Neural progenitor cell (in vitro differentiated cells): Measurements from ENCODE around the gene KCP. TPM values are rescaled to one million over a fixed set of nuclear protein-coding genes. Genes with fewer than 3 reads are reported as not detected.

Source experiments
- DNase-seq: peaks from one replicate; pipeline ENCODE4 v3.0.0-alpha.2; 2016; ENCODE audit warnings: low spot score
- H2AFZ ChIP-seq: fragments of 200-600 bp; sonication (generic); replicated peaks from 2 replicates; pipeline ENCODE4 v1.6.1; 2016; ENCODE audit warnings: antibody characterized with exemption
- H3F3A ChIP-seq: fragments of 200-600 bp; sonication (generic); 2 replicates; pipeline ENCODE4 v1.6.1; 2016; ENCODE audit warnings: antibody characterized with exemption, low read depth
- H3K27ac ChIP-seq: fragments of 200-600 bp; sonication (generic); 2 replicates; pipeline ENCODE4 v1.5.1; 2016; ENCODE audit warnings: mild to moderate bottlenecking
- H3K27me3 ChIP-seq: fragments of 200-600 bp; sonication (generic); 2 replicates; pipeline ENCODE4 v1.6.1; 2016; ENCODE audit warnings: mild to moderate bottlenecking, moderate library complexity
- H3K36me3 ChIP-seq: fragments of 200-600 bp; sonication (generic); 2 replicates; pipeline ENCODE4 v1.5.1; 2016
- H3K4me1 ChIP-seq: fragments of 200-600 bp; sonication (generic); 2 replicates; pipeline ENCODE4 v1.6.1; 2016; ENCODE audit warnings: mixed run types
- H3K4me2 ChIP-seq: fragments of 200-600 bp; sonication (generic); 2 replicates; pipeline ENCODE4 v1.6.1; 2016
- H3K4me3 ChIP-seq: fragments of 200-600 bp; sonication (generic); 2 replicates; pipeline ENCODE4 v1.5.1; 2016
- H3K79me2 ChIP-seq: fragments of 200-600 bp; sonication (generic); 2 replicates; pipeline ENCODE4 v1.6.1; 2016; ENCODE audit warnings: low read depth
- H3K9ac ChIP-seq: fragments of 200-600 bp; sonication (generic); 2 replicates; pipeline ENCODE4 v1.6.1; 2016
- H3K9me3 ChIP-seq: fragments of 200-600 bp; sonication (generic); 2 replicates; pipeline ENCODE4 v1.5.1; 2016; ENCODE audit warnings: low read depth
- H4K20me1 ChIP-seq: fragments of 200-600 bp; sonication (generic); 2 replicates; pipeline ENCODE4 v1.6.1; 2016; ENCODE audit warnings: low read depth
- H3K27ac Mint-ChIP-seq: 3 replicates; pipeline ENCODE4 v1.8.0; 2021; ENCODE audit warnings: mixed read lengths
- H3K27me3 Mint-ChIP-seq: 2 replicates; pipeline ENCODE4 v1.8.0; 2022; ENCODE audit warnings: low read depth, mild to moderate bottlenecking, inconsistent platforms, moderate library complexity, mixed read lengths; ENCODE audit not compliant: insufficient read depth
- H3K36me3 Mint-ChIP-seq: 3 replicates; pipeline ENCODE4 v1.8.0; 2021; ENCODE audit warnings: mixed read lengths
- H3K4me1 Mint-ChIP-seq: 3 replicates; pipeline ENCODE4 v1.8.0; 2021; ENCODE audit warnings: mixed read lengths
- H3K4me3 Mint-ChIP-seq: 3 replicates; pipeline ENCODE4 v1.8.0; 2021; ENCODE audit warnings: mild to moderate bottlenecking, moderate library complexity, mixed read lengths
- H3K9me3 Mint-ChIP-seq: 3 replicates; pipeline ENCODE4 v1.8.0; 2020; ENCODE audit warnings: mixed read lengths
- CTCF ChIP-seq: fragments of 200-600 bp; sonication (generic); IDR thresholded peaks from 2 replicates; pipeline ENCODE4 v1.5.1; 2017; ENCODE audit warnings: antibody characterized with exemption, mild to moderate bottlenecking
- EZH2 ChIP-seq: fragments of 200-600 bp; sonication (generic); IDR thresholded peaks from 2 replicates; pipeline ENCODE4 v1.6.1; 2017; ENCODE audit warnings: antibody characterized with exemption, mild to moderate bottlenecking, moderate library complexity
- EZH2phosphoT487 ChIP-seq: fragments of 200-600 bp; sonication (generic); IDR thresholded peaks from 2 replicates; pipeline ENCODE4 v1.6.1; 2017; ENCODE audit warnings: antibody characterized with exemption
- total RNA-seq: library from RNA; depleted of rRNA; stranded (reverse); fragments of >200 nt; gene quantifications from 2 replicates; pipeline ENCODE4 v1.2.3, GENCODE V29; 2015; ENCODE audit warnings: low replicate concordance

KCP gene
- total RNA-seq, 1 donor from 2014 or later, result 0.06 TPM

- Histone ChIP-seq H3K4me1 (no peaks in the 10 kb centered on the region), H3K4me2 (no peak overlapping the region), H3K9ac (no peak overlapping the region), H3K9me3 (no peaks in the 10 kb centered on the region), H4K20me1 (no peaks in the 10 kb centered on the region), H3K4me3 (no peak overlapping the region), H3K27me3 (no peaks in the 10 kb centered on the region), H3K27ac (no peak overlapping the region), H3K36me3 (no peaks in the 10 kb centered on the region), H3K79me2 (no peaks in the 10 kb centered on the region), H3F3A (no peaks in the 10 kb centered on the region), H2AFZ (no peak overlapping the region)
- Mint-ChIP-seq H3K27ac (no peak overlapping the region), H3K36me3 (no peaks in the 10 kb centered on the region), H3K4me3 (no peak overlapping the region), H3K4me1 (no peaks in the 10 kb centered on the region), H3K27me3 (peaks cover 4% of the 10 kb centered on the region), H3K9me3 (no peaks in the 10 kb centered on the region)
- DNase-seq, result no peak
- no peak for TF ChIP-seq EZH2phosphoT487
- TF ChIP-seq CTCF, result no peak
- no peak for TF ChIP-seq EZH2
Observed at GRCh38 chr7:128849804-128850490, 60.6 kb downstream of the KCP start.

GRCh38 chr7:128849156-128849515 is 61.4 kb downstream of the KCP start:
- no peaks in the 10 kb centered on the region for H3K9me3 ChIP-seq
- no peak overlapping the region for H3K27ac Mint-ChIP-seq
- no peaks in the 10 kb centered on the region for H3K4me1 Mint-ChIP-seq
- H3K4me3 ChIP-seq, result no peak overlapping the region
- H3K9me3 Mint-ChIP-seq, result no peaks in the 10 kb centered on the region
- H3K79me2 ChIP-seq, result no peaks in the 10 kb centered on the region
- no peak overlapping the region for H3K27ac ChIP-seq
- no peaks in the 10 kb centered on the region for H3K36me3 ChIP-seq
- TF ChIP-seq EZH2 (no peak), CTCF (no peak), EZH2phosphoT487 (no peak)
- H3K4me2 ChIP-seq, result no peak overlapping the region
- H4K20me1 ChIP-seq, result no peaks in the 10 kb centered on the region
- H3K27me3 Mint-ChIP-seq, result peaks cover 4% of the 10 kb centered on the region
- H3K9ac ChIP-seq, result no peak overlapping the region
- no peak overlapping the region for H2AFZ ChIP-seq
- H3K4me1 ChIP-seq, result no peaks in the 10 kb centered on the region
- no peaks in the 10 kb centered on the region for H3K27me3 ChIP-seq
- no peak overlapping the region for H3K4me3 Mint-ChIP-seq
- DNase-seq, result no peak
- H3K36me3 Mint-ChIP-seq, result peaks cover 2% of the 10 kb centered on the region
- H3F3A ChIP-seq, result no peaks in the 10 kb centered on the region

- Histone ChIP-seq H4K20me1 (no peaks in the 10 kb centered on the region), H3K4me2 (no peak overlapping the region), H3F3A (no peaks in the 10 kb centered on the region), H3K79me2 (no peaks in the 10 kb centered on the region), H3K36me3 (no peaks in the 10 kb centered on the region), H3K4me3 (no peak overlapping the region), H3K27ac (no peak overlapping the region), H3K9ac (no peak overlapping the region), H2AFZ (no peak overlapping the region), H3K27me3 (no peaks in the 10 kb centered on the region), H3K4me1 (no peaks in the 10 kb centered on the region), H3K9me3 (no peaks in the 10 kb centered on the region)
- no peaks in the 10 kb centered on the region for H3K4me1 Mint-ChIP-seq
- peaks cover 2% of the 10 kb centered on the region for H3K36me3 Mint-ChIP-seq
- peak overlapping the region; percentile 54 for H3K27ac Mint-ChIP-seq
- no peak overlapping the region for H3K4me3 Mint-ChIP-seq
- H3K9me3 Mint-ChIP-seq, result no peaks in the 10 kb centered on the region
- TF ChIP-seq CTCF (no peak), EZH2 (no peak), EZH2phosphoT487 (no peak)
- peaks cover 4% of the 10 kb centered on the region for H3K27me3 Mint-ChIP-seq
- DNase-seq, result no peak
Observed at GRCh38 chr7:128848289-128849155, 62.0 kb downstream of the KCP start.
